SH-SY5Y (cell line): ENCODE data around the gene LRRN4CL.

ENCODE experiments used
- GATA2 ChIP-seq: IDR thresholded peaks from 2 replicates; pipeline ENCODE4 v1.6.1; 2011; ENCODE audit warnings: mild to moderate bottlenecking, low read depth, low read length
- GATA3 ChIP-seq: IDR thresholded peaks from 2 replicates; pipeline ENCODE4 v1.6.1; 2011; ENCODE audit warnings: low read depth, mild to moderate bottlenecking, low read length, moderate library complexity

DNA sequence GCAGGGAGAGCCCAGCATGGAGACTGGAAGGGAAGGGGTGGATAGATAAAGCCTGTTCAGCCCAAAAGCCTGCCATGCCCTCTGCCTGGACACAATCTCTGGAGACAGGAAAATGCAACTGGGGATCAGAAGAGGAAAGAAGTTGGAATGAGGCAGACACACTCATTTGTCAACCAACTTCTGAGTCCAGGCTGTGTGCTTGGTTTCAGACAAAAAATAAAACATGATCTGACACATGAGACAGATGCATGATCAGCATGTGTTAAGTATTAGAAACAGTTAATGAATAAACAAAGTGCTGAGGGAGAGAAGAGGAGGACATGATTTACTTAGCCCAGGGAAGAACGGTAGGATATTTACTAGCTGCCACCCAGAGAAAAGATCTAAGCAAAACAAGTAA is 839 bp downstream of the LRRN4CL start:
- TF ChIP-seq GATA3 (no peak), GATA2 (no peak)
